NCI-H345 (cell line): ENCODE data around the gene CPN2.

Source experiments
- DNase-seq: peaks from one replicate; lab custom pipeline; 2025; lab: John Stamatoyannopoulos, UW

Gene CPN2

DNA sequence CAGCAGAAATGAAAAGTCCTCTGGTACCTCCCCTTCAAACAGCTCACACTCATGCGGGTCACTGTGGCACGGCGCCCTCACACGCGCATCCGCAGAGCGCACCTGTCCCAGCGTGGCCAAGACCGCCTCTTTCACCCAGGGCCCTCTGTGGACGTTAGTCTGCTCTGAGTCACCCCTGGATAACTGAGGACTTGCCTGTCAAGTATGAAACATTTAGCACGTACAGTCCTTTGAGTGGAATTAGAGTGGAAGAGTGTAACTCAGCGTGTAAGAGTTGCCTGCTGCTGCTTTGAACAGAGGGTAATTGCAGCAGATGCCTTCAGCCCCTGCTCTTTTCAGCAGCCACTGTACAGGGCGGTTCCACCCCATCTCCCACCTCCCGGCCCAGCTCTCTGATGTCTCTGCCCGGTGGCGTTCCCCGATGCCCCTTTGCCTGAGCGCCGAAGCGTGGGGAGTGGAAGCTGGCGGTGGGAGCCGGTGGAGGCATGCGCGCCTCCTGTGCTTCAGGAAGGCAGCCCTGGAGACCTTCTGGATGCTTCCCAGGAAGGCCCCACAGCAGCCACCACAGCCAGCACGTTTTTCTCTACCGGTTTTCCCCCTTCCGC is 23.0 kb downstream of the CPN2 start:
- no peak for DNase-seq

- DNase-seq: no peak
These were observed 23.7 kb downstream of the CPN2 start for GRCh38 chr3:194327218-194328052.

- no peak for DNase-seq
These were observed 24.2 kb downstream of the CPN2 start for GRCh38 chr3:194326968-194327217.

DNA sequence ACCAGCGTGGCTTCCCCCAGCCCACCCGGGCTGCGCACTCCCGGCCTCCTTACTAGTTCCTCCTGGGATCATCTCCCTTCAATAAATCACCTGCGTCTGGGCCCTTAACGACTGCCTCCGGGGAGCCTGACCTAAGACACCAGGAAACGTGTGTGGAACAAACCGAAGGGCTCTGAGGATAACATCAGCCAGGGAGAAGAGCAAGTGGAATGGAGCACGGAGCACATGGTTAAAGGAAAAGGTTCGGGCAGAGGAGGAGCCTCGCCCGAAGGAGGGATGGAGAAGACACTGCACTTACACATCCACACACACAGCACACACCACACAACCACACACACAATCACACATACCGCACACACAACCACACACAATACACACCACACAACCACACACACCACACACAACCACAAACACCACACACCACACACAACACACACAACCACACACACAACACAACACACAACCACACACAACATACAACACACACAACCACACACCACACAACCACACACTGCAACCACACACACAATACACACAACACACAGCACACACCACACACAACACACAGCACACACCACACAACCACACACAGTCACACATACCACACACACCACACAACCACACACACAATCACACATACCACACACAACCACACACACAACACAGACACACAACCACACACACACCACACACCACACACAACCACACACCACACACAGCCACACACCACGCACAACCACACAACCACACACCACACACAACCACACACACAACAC is 24.7 kb downstream of the CPN2 start:
- DNase-seq: no peak

GRCh38 chr3:194325424-194326153 is 25.5 kb downstream of the CPN2 start:
- no peak for DNase-seq

- no peak for DNase-seq
These were observed 26.3 kb downstream of the CPN2 start for GRCh38 chr3:194324823-194325327.

GRCh38 chr3:194323785-194324735 is 27.1 kb downstream of the CPN2 start:
- no peak for DNase-seq

DNA sequence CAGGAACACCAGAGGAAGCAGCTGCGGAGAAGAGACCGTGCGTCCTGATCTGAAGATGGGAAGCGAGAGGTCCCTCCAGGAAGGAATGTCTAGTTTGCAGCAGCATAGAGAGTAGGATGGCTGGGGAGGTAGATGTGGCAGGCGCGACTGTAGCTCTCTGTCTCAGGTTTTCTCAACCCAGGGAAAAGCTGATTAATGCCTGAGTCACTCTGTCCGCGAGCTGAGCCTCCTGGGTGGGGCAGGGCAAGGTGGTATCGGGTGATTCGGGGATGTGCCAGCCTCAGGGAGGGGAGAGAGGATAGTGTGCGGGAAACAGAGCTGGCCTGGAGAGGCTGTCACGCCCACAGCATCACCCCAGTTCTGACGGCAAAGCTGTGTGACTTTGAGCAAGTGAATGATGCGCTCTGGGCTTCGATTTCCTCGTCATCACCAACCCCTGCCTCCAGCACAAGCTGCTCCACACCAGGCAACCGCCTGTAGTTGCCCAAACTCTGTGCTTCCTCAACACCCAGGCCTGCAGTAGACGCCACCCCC is 28.4 kb downstream of the CPN2 start:
- DNase-seq: no peak

DNA sequence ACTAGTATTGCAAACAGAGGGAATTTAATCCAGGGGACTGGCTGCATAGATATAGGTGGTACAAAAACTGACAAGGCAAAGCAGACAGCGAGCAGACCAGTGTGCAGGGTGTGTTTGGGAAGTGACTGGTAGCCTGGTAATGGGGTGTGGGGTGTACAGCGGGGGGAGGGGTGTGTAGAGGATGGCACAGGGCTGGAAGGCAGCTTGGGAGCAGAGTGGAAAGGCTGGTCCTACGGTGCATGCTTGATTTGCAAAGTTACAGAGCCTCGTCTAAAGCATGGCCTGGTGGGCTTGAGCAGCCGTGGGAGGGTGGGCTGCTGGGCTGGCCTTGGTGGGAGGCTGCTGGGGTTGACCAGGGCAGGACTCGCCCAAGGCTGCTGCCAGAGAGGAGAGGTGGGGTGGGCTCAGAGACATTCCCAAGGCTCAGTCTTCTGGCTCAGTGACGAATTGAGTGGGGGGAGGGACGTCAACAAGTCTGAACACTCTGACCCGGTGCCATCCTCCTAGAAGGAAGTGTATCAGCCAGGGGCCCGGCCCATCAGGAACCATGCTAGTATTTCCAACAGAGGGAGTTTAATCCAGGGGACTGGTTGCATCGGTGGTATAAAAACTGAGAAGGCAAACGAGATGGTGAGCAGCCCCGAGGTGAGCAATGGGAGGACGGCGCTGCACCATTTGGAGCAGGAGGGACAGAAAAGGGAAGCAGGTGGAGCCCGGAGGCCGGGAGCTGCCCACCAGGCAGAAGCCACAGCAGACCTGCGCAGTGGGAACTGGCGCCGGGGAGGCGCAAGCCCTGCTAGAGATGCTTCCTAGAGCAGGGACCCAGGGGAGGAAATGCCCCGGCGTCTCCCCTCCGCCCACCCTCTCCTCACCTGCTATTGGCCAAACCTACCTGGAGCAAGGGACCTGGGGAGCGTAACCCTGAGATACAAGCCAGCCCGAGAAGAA is 29.2 kb downstream of the CPN2 start:
- no peak for DNase-seq

GRCh38 chr3:194320744-194321243 is 30.3 kb downstream of the CPN2 start:
- DNase-seq: no peak

DNA sequence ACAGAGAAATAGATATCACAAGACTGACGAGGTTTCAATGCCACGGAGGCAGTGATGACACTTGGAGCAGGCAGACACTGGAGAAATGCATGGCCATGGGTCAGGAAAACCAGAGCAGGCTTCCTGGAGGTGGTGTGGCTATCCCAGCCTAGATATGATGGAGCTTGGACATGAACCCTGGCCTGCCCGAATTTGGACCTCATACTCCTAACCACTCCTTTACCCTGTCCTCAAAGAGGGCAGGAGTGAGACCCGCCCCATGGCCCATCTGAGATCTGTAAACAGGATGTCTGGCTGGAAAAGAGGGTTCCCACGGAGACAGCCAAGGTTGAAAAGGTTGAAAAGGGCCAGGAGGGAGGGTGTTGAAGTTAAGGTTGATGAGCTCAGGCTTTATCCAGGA is 31.0 kb downstream of the CPN2 start:
- no peak for DNase-seq

DNA sequence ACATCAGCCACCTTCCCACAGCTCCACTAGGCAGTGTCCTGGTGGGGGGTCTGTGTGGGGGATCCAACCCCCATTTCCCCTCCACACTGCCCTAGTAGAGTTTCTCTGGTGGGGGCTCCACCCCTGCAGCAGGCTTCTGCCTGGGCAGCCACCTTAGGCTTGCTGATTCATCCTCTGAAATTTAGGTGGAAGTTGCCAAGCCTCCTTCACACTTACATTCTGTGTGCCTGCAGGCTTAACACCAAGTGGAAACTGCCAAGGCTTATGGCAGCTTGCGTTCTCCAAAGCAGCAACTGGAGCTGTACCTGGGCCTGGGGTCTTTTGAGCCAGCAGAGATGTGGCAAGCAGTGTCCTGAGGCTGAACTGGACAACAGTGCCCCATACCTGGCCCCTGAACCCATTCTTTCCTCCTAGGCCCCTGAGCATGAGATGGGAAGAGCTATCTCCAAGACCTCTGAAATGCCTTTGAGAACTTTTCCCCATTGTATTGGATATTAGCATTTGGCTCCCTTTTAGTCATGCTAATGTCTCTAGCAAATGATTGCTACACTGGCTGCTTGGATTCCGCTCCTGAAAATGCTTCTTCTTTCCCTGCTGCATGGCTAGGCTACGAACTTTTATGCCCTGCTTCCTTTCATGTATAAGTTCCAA is 32.5 kb downstream of the CPN2 start:
- DNase-seq: no peak

DNA sequence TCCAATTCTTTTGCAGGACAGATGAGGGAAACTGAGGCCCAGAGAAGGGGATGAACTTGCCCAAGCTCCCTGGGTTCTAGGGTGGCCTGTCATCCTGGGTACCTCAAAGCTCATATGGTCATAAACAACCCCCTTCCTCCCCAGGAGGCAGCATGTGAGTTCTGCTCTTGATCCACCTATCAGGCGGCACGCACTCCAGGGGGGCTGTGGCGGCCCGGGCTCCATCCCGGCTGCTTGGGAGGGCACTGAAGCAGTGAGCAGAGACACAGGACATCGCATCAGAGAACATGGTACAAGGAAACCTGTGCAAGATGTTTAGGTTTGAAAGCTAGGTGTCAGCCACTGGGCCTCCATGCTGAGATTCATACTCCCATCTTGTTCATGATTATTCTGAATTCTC is 34.2 kb downstream of the CPN2 start:
- no peak for DNase-seq

DNA sequence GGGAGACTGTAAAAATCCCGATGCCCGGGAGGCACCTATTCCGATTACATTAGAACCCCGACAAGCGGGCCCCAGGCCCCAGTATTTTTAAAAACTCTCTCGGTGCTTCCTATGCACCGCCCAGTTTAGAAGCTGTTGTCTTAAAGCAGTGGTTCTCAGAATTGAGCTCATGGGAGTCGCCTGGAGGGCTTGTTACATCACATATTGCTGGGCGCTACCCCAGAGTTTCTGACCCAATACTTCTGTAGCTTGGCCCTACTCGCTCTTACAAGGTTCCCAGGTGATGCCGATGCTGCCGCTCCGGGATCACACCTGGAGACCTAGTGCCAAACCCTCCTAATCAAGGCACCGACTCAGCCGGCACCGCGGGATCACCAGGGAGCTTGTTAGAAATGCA is 35.2 kb downstream of the CPN2 start:
- no peak for DNase-seq

DNA sequence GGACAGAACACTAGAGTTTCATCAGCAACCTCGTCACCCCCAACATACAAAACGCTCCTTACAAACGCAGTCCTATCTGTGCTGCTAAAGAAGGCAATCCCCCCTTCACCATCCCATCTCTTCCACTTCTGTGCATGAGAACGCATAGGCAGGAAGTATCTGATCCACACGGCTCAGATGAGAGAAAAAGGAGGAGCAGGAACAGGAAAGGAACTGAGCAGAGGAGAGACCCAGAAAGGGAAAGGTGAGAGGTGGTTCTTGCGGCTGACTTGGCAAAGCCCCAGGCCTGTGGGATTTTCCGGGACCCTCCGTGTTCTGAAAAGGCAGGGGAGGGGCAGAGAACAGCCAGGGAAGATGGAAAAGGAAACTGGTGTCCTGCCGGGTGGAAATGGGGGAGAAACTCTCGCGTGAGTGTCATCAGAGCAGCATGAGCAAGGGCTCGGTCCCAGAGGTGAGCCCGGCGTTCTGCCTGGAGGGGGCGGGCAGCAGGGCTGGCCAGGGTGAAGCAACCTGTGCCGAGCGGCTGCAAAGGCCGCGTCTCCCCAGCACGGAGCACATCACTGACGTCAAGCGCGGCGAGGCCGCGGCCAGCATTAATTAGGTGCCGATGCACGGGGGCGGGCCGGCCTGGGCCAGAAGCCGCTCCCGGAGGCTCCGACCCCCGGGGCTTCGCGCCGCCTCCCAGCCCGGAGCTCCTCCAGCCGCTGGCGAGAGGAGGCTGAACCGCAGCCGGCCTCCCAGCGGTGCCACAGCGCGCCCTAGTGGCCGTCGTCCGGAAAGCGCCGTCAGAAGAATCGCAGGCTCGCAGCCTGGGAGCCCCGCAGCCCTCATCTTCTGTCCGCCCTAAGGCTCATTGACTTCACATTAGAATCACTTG is 35.8 kb downstream of the CPN2 start:
- peak; percentile 88 for DNase-seq

GRCh38 chr3:194314388-194315068 is 36.6 kb downstream of the CPN2 start:
- no peak for DNase-seq
